Measurements from ENCODE around the gene GABPB1.

Gene GABPB1

DNA sequence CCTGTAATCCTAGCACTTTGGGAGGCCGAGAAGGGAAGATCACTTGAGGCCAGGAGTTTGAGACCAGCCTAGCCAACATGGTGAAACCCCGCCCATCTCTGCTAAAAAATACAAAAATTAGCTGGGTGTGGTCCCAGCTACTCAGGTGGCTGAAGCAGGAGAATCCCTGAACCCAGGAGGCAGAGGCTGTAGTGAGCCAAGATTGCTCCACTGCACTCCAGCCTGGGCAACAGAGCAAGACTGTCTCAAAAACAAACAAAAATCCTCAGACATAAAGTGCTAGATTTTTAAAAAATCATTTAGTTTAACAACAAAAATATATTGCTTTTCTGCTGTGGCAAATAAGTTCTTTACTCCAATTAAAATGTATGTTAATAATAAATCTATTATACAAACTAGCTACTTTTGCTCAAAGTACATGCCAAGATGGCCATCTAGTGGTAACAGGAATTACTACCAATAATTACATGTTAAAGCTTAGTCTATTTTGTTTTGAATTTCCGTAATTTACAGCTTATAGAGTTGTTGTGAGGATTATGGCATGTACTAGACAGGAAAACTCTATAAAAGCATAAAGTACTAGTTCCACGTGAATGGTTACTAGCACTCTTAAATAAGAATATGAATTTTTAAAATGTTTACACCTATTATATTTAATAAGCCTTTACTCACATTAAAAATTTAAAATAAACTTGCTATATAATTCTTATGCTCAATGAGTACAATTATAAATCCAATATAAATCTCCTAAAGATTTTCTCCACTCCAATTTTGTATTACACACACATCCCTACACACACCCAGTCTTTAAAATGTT is 39.0 kb downstream of the GABPB1 start:
- ATAC-seq (ENCODE audit: insufficient read depth, low read depth) = 0 out of 3 replicates have a peak, but pooled peaks have one; percentile 54

GRCh38 chr15:50312636-50313035 is 42.4 kb downstream of the GABPB1 start:
- Histone ChIP-seq H3K4me3 (ENCODE audit: low read depth in 1 of 2, low read length in 2 of 2) (no peak overlapping the region), H4K20me1 (ENCODE audit: insufficient read depth, low read length) (no peaks in the 10 kb centered on the region; the same call in 1 of the 2 replicates), H3K27me3 (ENCODE audit: insufficient read depth, low read length, poor library complexity) (no peaks in the 10 kb centered on the region), H3K27ac (ENCODE audit: low read length) (no peak overlapping the region), H3K9me3 (ENCODE audit: insufficient read depth, low read length, severe bottlenecking) (peaks cover 4% of the 10 kb centered on the region), H3K9ac (ENCODE audit: low read depth, low read length) (no peak overlapping the region), H3K4me1 (ENCODE audit: insufficient read depth, low read length) (no peaks in the 10 kb centered on the region), H3K36me3 (ENCODE audit: insufficient read depth, low read length) (peaks cover 9% of the 10 kb centered on the region), H3K79me2 (ENCODE audit: insufficient read depth, low read length) (peaks cover 40% of the 10 kb centered on the region), H3K4me2 (ENCODE audit: insufficient read depth, low read length) (no peak overlapping the region), H2AFZ (ENCODE audit: low read depth, low read length) (no peak overlapping the region)
- no peak for TF ChIP-seq EZH2 (IDR thresholded peaks at IDR 0.05; ENCODE audit: borderline replicate concordance, low read depth, low read length, severe bottlenecking)
- TF ChIP-seq CTCF (IDR thresholded peaks at IDR 0.05; ENCODE audit: borderline replicate concordance, extremely low read depth, low read length, poor library complexity, severe bottlenecking) = no peak
- ATAC-seq (ENCODE audit: insufficient read depth, low read depth) (no peak), DNase-seq (no peak)

More for the DNA sequence above, 39.0 kb downstream of the GABPB1 start:
- H3K9me3 ChIP-seq (ENCODE audit: insufficient read depth, low read length, severe bottlenecking) = no peaks in the 10 kb centered on the region
- H3K9ac ChIP-seq (ENCODE audit: low read depth, low read length) = no peak overlapping the region
- no peak overlapping the region for H3K27ac ChIP-seq (ENCODE audit: low read length)
- H4K20me1 ChIP-seq (ENCODE audit: insufficient read depth, low read length) = no peaks in the 10 kb centered on the region; the same call in 1 of the 2 replicates
- peaks cover 43% of the 10 kb centered on the region for H3K79me2 ChIP-seq (ENCODE audit: insufficient read depth, low read length)
- no peak overlapping the region for H3K4me2 ChIP-seq (ENCODE audit: insufficient read depth, low read length)
- TF ChIP-seq CTCF (IDR thresholded peaks at IDR 0.05; ENCODE audit: borderline replicate concordance, extremely low read depth, low read length, poor library complexity, severe bottlenecking) (peak; percentile 67), EZH2 (IDR thresholded peaks at IDR 0.05; ENCODE audit: borderline replicate concordance, low read depth, low read length, severe bottlenecking) (no peak)
- DNase-seq = no peak
- no peaks in the 10 kb centered on the region for H3K4me1 ChIP-seq (ENCODE audit: insufficient read depth, low read length)
- H3K4me3 ChIP-seq (ENCODE audit: low read depth in 1 of 2, low read length in 2 of 2) = no peak overlapping the region
- no peak overlapping the region for H2AFZ ChIP-seq (ENCODE audit: low read depth, low read length)
- no peaks in the 10 kb centered on the region for H3K27me3 ChIP-seq (ENCODE audit: insufficient read depth, low read length, poor library complexity)
- H3K36me3 ChIP-seq (ENCODE audit: insufficient read depth, low read length) = no peaks in the 10 kb centered on the region

GRCh38 chr15:50307799-50308198 is 47.2 kb downstream of the GABPB1 start:
- no peak for ATAC-seq (ENCODE audit: insufficient read depth, low read depth)
- DNase-seq = no peak
- Histone ChIP-seq H3K4me1 (ENCODE audit: insufficient read depth, low read length) (no peaks in the 10 kb centered on the region), H3K27me3 (ENCODE audit: insufficient read depth, low read length, poor library complexity) (no peaks in the 10 kb centered on the region), H3K4me2 (ENCODE audit: insufficient read depth, low read length) (no peak overlapping the region), H3K36me3 (ENCODE audit: insufficient read depth, low read length) (peaks cover 19% of the 10 kb centered on the region), H3K79me2 (ENCODE audit: insufficient read depth, low read length) (peaks cover 20% of the 10 kb centered on the region; the same call in 1 of the 2 replicates), H3K27ac (ENCODE audit: low read length) (no peak overlapping the region), H3K9me3 (ENCODE audit: insufficient read depth, low read length, severe bottlenecking) (peaks cover 4% of the 10 kb centered on the region), H4K20me1 (ENCODE audit: insufficient read depth, low read length) (no peaks in the 10 kb centered on the region), H3K4me3 (ENCODE audit: low read depth in 1 of 2, low read length in 2 of 2) (no peak overlapping the region), H2AFZ (ENCODE audit: low read depth, low read length) (no peak overlapping the region), H3K9ac (ENCODE audit: low read depth, low read length) (no peak overlapping the region)
- TF ChIP-seq CTCF (IDR thresholded peaks at IDR 0.05; ENCODE audit: borderline replicate concordance, extremely low read depth, low read length, poor library complexity, severe bottlenecking) (no peak), EZH2 (IDR thresholded peaks at IDR 0.05; ENCODE audit: borderline replicate concordance, low read depth, low read length, severe bottlenecking) (no peak)
